Adrenal gland (tissue), 12 donors: ENCODE measurements around the gene GREM2. TPM values are rescaled to one million over a fixed set of nuclear protein-coding genes. Genes with fewer than 3 reads are reported as not detected.

ENCODE experiments used
- DNase-seq, 7 donors: peaks; one replicate each; pipeline ENCODE4 v3.0.0-alpha.2; 2019 to 2020
- H3K27ac ChIP-seq, 5 donors: fragments of 200-600 bp; sonication (generic) in 4 of 5; 1 replicate in 3 of 5; 2 replicates in 2 of 5; pipeline versions ENCODE4 v1.5.1 to v1.8.0; 2016 to 2020; ENCODE audit warnings: mild to moderate bottlenecking in 1 of 5
- H3K27me3 ChIP-seq: fragments of 200-600 bp; 2 replicates; pipeline ENCODE4 v1.8.0; 2021
- H3K36me3 ChIP-seq, 2 donors: fragments of 200-600 bp; replicated peaks in 1 of 2; 1 replicate in 1 of 2; 2 replicates in 1 of 2; pipeline versions ENCODE4 v1.5.1 to v1.8.0; 2018 to 2022
- H3K4me1 ChIP-seq, 2 donors: fragments of 200-600 bp; replicated peaks in 1 of 2; 1 replicate in 1 of 2; 2 replicates in 1 of 2; pipeline versions ENCODE4 v1.5.1 to v1.8.0; 2018 to 2021
- H3K4me3 ChIP-seq, 4 donors: fragments of 200-600 bp; sonication (generic) in 3 of 4; one replicate each; pipeline ENCODE4 v1.5.1; 2016 to 2018
- H3K9me3 ChIP-seq, 3 donors: fragments of 200-600 bp; sonication (generic) in 1 of 3; replicated peaks in 1 of 3; 1 replicate in 2 of 3; 2 replicates in 1 of 3; pipeline versions ENCODE4 v1.5.1 to v1.8.0; 2016 to 2021
- POLR2A ChIP-seq, 2 donors: fragments of 450-650 bp; IDR thresholded peaks; one replicate each; pipeline ENCODE4 v1.6.1; 2017; ENCODE audit warnings: antibody characterized with exemption in 2 of 2, mild to moderate bottlenecking in 2 of 2, moderate library complexity in 1 of 2
- WGBS, 4 donors: extraction: QIAGEN DNeasy Blood & Tissue Kit in 2 of 4; methylation state at CpG; one replicate each; pipeline versions ENCODE4 v1.1.5 to v1.1.7; 2013 to 2017; 5-methylcytosine and 5-hydroxymethylcytosine counted together
- intact Hi-C, 2 donors: fragments of 100-400 bp; cut with DNase I; formaldehyde crosslinking; loops; one replicate each; pipeline versions ENCODE4 v1.14.1 to v1.15.0; 2022 to 2023
- polyA plus RNA-seq, 3 donors: library from polyadenylated mRNA; stranded (reverse); fragments of 200-250 nt in 2 of 3; fragments of 350-450 nt in 1 of 3; fragmentation: Illumina TruSeq in 1 of 3; extraction: RNeasy Lipid Tissue Mini Kit (QIAGEN cat#74804) in 1 of 3; gene quantifications; one replicate each; pipeline ENCODE4 v1.2.3, GENCODE V29; 2013 to 2014
- total RNA-seq, 9 donors: library from RNA; depleted of rRNA in 4 of 9; stranded (reverse); fragments of >200 nt in 4 of 9; fragments of 120-200 nt in 1 of 9; fragmentation: NEBNext Ultra II Directional in 1 of 9; extraction: Animal tissue kit (Norgen Biotek cat#: 25700) in 1 of 9; gene quantifications; one replicate each; pipeline versions ENCODE4 v1.1.0 to v1.2.4, GENCODE V29; 2013 to 2023
- TF ChIP-seq, protein P1 (sequence below), 6 experiments: fragments of 450-650 bp in 4 of 6; fragments of 200-600 bp in 2 of 6; sonication (generic) in 1 of 6; IDR thresholded peaks; 1 replicate in 5 of 6; 2 replicates in 1 of 6; pipeline versions ENCODE4 v1.5.1 to v1.8.0; 2016 to 2021; ENCODE audit warnings: antibody characterized with exemption in 6 of 6, mild to moderate bottlenecking in 2 of 6, moderate library complexity in 1 of 6
- donor health status: healthy with polysubstance abuse.
- donor health status: Bipolar disorder and iron deficiency.
- donor health status: DM: yes; HTN: yes; CAD: no.
- donor health status: DM: no; HTN: no; CAD: no.
- donor health status: DM: no; HTN: no; CAD: no.
- donor health status: DM: yes; HTN: yes; CAD: no.

GREM2 gene
- total and polyA plus RNA-seq, 12 donors: 0.39 to 3.2 (median 0.68) TPM

DNA sequence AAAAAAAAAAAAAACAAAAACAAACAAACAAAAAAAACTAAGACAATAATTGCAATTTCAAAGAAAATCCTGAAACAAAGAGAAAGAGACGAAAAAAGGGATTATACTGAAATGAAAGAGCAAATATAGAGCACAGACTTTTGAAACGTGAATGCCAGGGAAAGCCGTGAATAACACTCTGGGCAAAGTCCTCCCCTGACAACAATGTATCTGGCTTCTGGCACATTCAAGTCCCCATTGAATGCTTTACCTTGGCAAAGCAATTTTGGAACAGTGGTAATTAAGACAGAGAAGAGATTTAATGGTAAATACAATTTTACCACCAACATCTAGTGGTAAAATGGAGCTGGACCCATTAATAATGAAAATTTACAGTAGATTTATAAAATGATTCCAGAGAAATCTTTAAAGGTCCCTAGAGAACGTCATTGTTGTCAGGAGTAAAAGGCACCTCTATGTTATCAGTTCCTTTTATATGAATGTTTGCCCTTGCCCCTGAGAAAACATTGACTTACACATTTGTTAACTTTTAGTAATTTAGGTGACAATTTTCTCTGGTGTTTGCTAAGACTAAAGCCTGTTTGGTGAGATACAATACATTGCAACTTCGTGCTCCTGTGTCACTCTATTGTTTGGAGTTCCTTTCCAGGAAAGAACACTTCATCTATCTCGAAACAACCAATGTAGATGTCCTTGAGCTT, 89.7 kb downstream of the GREM2 start:
- no peaks in the 10 kb centered on the region for H3K27me3 ChIP-seq
- intact Hi-C loops: no loop called here
- no peak overlapping the region for H3K27ac ChIP-seq
- DNase-seq: no peak
- H3K36me3 ChIP-seq: no peaks in the 10 kb centered on the region
- no peaks in the 10 kb centered on the region for H3K4me1 ChIP-seq
- no peaks in the 10 kb centered on the region for H3K9me3 ChIP-seq
- no peak overlapping the region for H3K4me3 ChIP-seq
- no peak for TF ChIP-seq POLR2A (IDR thresholded peaks at IDR 0.05)
- TF ChIP-seq, protein P1, sequence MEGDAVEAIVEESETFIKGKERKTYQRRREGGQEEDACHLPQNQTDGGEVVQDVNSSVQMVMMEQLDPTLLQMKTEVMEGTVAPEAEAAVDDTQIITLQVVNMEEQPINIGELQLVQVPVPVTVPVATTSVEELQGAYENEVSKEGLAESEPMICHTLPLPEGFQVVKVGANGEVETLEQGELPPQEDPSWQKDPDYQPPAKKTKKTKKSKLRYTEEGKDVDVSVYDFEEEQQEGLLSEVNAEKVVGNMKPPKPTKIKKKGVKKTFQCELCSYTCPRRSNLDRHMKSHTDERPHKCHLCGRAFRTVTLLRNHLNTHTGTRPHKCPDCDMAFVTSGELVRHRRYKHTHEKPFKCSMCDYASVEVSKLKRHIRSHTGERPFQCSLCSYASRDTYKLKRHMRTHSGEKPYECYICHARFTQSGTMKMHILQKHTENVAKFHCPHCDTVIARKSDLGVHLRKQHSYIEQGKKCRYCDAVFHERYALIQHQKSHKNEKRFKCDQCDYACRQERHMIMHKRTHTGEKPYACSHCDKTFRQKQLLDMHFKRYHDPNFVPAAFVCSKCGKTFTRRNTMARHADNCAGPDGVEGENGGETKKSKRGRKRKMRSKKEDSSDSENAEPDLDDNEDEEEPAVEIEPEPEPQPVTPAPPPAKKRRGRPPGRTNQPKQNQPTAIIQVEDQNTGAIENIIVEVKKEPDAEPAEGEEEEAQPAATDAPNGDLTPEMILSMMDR (IDR thresholded peaks at IDR 0.05): no peak
- WGBS, 4 donors: 59 to 64% (median 62%) methylated on average over 6 of the region's 6 CpGs

DNA sequence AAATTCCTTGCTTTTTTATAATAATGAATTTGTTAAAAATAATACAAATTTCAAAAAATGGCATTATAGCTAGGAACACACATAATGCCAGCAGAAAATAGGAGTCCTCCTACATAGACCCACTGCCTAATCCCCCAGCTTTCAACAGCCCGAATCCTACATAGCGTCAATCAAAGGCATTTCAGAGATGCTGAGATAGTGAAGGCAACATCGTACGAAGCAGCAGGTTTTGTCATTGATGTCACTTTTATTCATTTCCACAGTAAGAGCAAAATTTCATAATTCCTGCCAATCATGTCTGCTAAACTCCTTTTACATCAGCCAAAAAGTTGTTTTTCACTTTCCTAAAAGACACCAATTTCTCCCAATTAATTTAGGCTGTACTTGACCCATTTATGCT, 94.1 kb downstream of the GREM2 start:
- no peaks in the 10 kb centered on the region for H3K4me1 ChIP-seq
- H3K4me3 ChIP-seq: no peak overlapping the region
- no peaks in the 10 kb centered on the region for H3K27me3 ChIP-seq
- intact Hi-C loops: no loop called here
- H3K27ac ChIP-seq: no peak overlapping the region
- H3K9me3 ChIP-seq: no peaks in the 10 kb centered on the region
- WGBS, 4 donors: 71 to 83% (median 76%) methylated on average over 4 of the region's 4 CpGs
- DNase-seq: no peak
- no peak for TF ChIP-seq POLR2A (IDR thresholded peaks at IDR 0.05)
- TF ChIP-seq, protein P1 (IDR thresholded peaks at IDR 0.05): no peak
- H3K36me3 ChIP-seq: no peaks in the 10 kb centered on the region

DNA sequence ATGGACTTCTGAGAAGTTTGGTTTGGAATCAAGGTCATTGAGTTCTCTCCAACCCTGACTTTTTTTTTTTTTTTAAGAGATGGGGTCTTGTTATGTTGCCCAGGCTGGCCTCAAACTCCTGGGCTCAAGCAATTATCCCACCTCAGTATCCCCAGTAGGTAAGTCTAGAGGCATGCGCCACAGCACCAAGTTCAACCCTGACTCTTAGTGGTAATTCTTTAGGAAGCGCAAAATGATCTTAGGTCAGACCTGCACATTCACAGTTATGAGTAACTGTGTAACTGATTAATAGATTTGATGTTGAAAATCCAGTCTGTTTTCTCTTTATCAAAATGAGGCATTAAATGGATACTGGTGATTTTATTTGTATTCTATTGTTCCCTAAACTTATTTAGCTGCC, 95.9 kb downstream of the GREM2 start:
- intact Hi-C loops: no loop called here
- WGBS, 4 donors: 93 to 96% (median 95%) methylated on average over 2 of the region's 2 CpGs
- Histone ChIP-seq H3K27ac (no peak overlapping the region), H3K4me3 (no peak overlapping the region), H3K9me3 (no peaks in the 10 kb centered on the region), H3K36me3 (no peaks in the 10 kb centered on the region), H3K4me1 (no peaks in the 10 kb centered on the region), H3K27me3 (no peaks in the 10 kb centered on the region)
- DNase-seq: no peak
- no peak for TF ChIP-seq POLR2A (IDR thresholded peaks at IDR 0.05)
- TF ChIP-seq, protein P1 (IDR thresholded peaks at IDR 0.05): no peak

DNA sequence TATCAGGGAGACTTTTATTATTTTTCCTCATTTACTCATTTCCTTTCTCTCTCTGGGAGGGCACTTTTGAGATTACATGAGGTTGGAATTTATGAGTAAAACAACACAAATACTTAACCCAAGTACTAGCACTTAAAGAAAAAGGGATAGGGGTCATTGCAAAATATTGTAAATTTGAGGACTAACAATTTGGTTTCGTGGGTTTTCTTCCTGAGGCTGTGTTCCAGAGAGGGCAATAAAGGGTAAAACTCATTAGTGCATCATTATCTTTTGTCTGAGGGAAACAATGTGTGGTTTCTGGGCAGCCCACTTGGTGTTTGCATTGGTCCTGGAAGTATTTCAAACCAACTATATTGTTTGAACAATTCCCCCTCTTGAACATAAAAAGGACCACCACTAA, 96.5 kb downstream of the GREM2 start:
- DNase-seq: no peak
- H3K4me1 ChIP-seq: no peaks in the 10 kb centered on the region
- no peaks in the 10 kb centered on the region for H3K36me3 ChIP-seq
- intact Hi-C loops: no loop called here
- no peak overlapping the region for H3K4me3 ChIP-seq
- no peak overlapping the region for H3K27ac ChIP-seq
- no peaks in the 10 kb centered on the region for H3K9me3 ChIP-seq
- TF ChIP-seq POLR2A (IDR thresholded peaks at IDR 0.05): no peak
- TF ChIP-seq, protein P1 (IDR thresholded peaks at IDR 0.05): no peak
- H3K27me3 ChIP-seq: no peaks in the 10 kb centered on the region
- WGBS, 4 donors: 54 to 68% (median 59%) methylated on average over 1 of the region's 1 CpG
